Stimulated activated CD4-positive, alpha-beta T cell treated with anti-CD3 and anti-CD28 coated beads, Interleukin-12 subunit alpha, Interleukin-12 subunit beta, amount 100 ng/mL, for 48 hours (primary cell): Measurements from ENCODE around the gene TAS2R19.

Experiments used
- DNase-seq, 3 donors: peaks; one replicate each; pipeline ENCODE4 v3.0.0-alpha.2; 2020; ENCODE audit warnings: low read depth in 2 of 3, low spot score in 1 of 3

The TAS2R19 gene

DNA sequence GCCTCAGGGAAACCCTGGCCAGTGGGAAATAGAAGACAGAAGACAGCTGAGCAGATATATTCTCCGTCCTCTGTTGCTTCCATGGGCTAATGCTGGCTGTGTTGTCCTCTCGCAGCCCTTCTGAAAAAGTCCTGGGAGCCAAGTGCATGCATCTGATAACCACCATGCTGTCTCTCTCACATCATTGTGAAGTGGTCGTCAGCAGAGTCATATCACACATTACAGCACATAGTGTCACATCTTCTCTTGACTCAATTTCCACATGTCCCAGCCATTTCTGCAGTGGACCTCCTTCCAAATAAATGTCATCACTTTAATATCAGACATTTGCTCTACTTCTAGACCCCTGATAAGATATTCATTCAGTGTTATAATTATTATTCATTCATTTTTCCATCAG lies 28.1 kb downstream of the TAS2R19 start:
- DNase-seq, result no peak

DNA sequence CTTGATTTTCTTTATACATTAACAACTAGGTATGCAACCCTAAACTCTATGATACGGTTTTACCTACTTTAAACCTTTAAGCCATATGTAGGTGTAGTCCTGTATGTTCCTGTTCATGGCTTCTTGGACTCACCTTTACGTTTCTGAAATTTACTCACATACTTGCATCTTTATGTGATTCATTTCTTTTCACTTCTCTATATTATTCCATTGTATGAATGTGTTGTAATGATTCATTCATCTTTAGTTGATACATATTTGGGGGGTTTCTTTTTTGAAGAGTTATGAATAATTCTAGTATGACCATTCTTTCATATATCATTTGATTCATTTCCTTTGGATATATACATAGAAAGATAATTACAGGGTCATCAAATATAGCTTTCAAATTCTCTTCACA lies 33.3 kb downstream of the TAS2R19 start:
- no peak for DNase-seq

DNA sequence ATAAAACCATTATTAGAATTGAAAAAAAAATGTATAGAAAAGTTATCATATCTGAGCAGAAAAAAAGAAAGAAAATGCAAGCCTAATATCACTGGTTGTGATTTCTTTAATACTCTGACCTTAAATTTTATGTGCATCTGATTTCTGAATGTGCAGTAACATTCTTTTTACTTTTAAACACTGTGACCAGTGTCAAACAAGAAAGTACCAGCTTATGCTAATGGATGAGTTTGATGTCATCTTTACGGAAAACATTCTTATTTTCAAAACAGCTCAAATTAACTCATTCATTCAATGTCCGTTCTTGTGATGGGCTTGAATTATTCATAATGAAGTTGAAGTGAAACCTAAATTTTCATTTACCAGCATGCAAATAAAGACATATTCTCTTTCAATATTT lies 35.6 kb downstream of the TAS2R19 start, which contains the start of gene TAS2R50:
TAS2R50 (minus strand) TSS at position 101 of the 400 bp plus-strand sequence; CDS start at position 49, 52 bp downstream.
- DNase-seq, result no peak

DNA sequence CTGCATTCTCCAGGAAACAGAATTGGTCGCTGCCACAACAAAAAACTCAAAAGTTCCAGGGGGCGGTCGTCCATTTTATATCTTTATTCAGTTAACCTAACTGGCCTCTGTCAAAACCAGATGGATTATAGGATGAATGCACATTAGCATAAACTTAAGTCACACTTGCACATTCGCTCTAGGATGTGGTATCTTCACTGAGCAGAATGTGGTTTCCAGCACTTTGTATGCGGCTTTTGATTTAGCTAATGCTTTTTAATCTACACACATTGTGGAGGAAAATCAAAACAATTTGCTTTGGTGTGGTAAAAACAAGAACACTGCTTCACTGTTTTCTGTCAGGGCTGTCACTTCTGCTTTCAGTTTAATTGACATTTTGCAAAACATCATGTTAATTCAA lies 40.2 kb downstream of the TAS2R19 start:
- DNase-seq, result peak; percentile 5 to 17 (median 8)

DNA sequence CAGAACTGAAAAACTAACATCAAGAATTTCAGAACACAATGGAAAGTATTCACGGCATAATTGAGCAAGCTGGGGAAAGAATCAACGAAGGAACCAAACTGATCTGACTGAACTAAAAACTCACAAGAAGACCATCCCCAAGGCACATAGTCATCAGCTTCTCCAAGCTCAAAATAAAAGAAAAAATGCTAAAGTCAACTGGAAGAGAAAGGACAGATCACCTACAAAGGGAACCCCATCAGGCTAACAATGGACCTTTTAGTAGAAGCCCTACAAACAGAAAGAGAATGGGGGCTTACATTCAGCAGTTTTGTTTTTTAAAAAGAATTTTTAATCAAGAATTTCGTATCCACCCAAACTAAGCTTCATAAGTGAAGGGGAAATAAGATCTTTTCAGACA lies 47.5 kb downstream of the TAS2R19 start:
- DNase-seq, result no peak
